ENCODE results near the gene TPO.

GRCh38 chr2:1402064-1402463, 11.2 kb upstream of the TPO start:
- TF ChIP-seq, protein P1, sequence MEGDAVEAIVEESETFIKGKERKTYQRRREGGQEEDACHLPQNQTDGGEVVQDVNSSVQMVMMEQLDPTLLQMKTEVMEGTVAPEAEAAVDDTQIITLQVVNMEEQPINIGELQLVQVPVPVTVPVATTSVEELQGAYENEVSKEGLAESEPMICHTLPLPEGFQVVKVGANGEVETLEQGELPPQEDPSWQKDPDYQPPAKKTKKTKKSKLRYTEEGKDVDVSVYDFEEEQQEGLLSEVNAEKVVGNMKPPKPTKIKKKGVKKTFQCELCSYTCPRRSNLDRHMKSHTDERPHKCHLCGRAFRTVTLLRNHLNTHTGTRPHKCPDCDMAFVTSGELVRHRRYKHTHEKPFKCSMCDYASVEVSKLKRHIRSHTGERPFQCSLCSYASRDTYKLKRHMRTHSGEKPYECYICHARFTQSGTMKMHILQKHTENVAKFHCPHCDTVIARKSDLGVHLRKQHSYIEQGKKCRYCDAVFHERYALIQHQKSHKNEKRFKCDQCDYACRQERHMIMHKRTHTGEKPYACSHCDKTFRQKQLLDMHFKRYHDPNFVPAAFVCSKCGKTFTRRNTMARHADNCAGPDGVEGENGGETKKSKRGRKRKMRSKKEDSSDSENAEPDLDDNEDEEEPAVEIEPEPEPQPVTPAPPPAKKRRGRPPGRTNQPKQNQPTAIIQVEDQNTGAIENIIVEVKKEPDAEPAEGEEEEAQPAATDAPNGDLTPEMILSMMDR (IDR thresholded peaks at IDR 0.05): no peak
- TF ChIP-seq POLR2A (IDR thresholded peaks at IDR 0.05): no peak
